ENCODE results near the gene NEURL1.
"Not testable (repeated sequence)": the region's sequence is repeated elsewhere in the genome, so short reads cannot be mapped to it uniquely, and the experiment has no call there.

NEURL1 gene

GRCh38 chr10:103607051-103607450, 113.5 kb downstream of the NEURL1 start:
- DNase-seq (ENCODE audit: low read depth in 3 of 3): not testable (repeated sequence)

GRCh38 chr10:103608056-103608455, 114.6 kb downstream of the NEURL1 start:
- DNase-seq (ENCODE audit: low read depth in 3 of 3): not testable (repeated sequence)

GRCh38 chr10:103609231-103610082, 116.0 kb downstream of the NEURL1 start:
- DNase-seq (ENCODE audit: low read depth in 3 of 3): no peak

- DNase-seq (ENCODE audit: low read depth in 3 of 3): no peak
Measured at GRCh38 chr10:103610083-103610472, 116.6 kb downstream of the NEURL1 start.

GRCh38 chr10:103610921-103611511, 117.5 kb downstream of the NEURL1 start:
- no peak for DNase-seq (ENCODE audit: low read depth in 3 of 3)

- DNase-seq (ENCODE audit: low read depth in 3 of 3): no peak
Measured at GRCh38 chr10:103612462-103613365, 119.2 kb downstream of the NEURL1 start.

- no peak for DNase-seq (ENCODE audit: low read depth in 3 of 3)
Measured at GRCh38 chr10:103613616-103614015, 120.1 kb downstream of the NEURL1 start.

GRCh38 chr10:103614306-103615158, 121.0 kb downstream of the NEURL1 start:
- DNase-seq (ENCODE audit: low read depth in 3 of 3): no peak

- no peak for DNase-seq (ENCODE audit: low read depth in 3 of 3)
Measured at GRCh38 chr10:103616705-103617601, 123.4 kb downstream of the NEURL1 start.

- DNase-seq (ENCODE audit: low read depth in 3 of 3): no peak
Measured at GRCh38 chr10:103617602-103618385, 124.3 kb downstream of the NEURL1 start.

GRCh38 chr10:103618575-103619423, 125.3 kb downstream of the NEURL1 start:
- no peak for DNase-seq (ENCODE audit: low read depth in 3 of 3)

- DNase-seq (ENCODE audit: low read depth in 3 of 3): no peak
Measured at GRCh38 chr10:103619424-103620351, 126.2 kb downstream of the NEURL1 start.

GRCh38 chr10:103620352-103620740, 126.8 kb downstream of the NEURL1 start:
- DNase-seq (ENCODE audit: low read depth in 3 of 3): no peak

- no peak for DNase-seq (ENCODE audit: low read depth in 3 of 3)
Measured at GRCh38 chr10:103620891-103621782, 127.6 kb downstream of the NEURL1 start.

- no peak for DNase-seq (ENCODE audit: low read depth in 3 of 3)
Measured at GRCh38 chr10:103621783-103622125, 128.2 kb downstream of the NEURL1 start.

- DNase-seq (ENCODE audit: low read depth in 3 of 3): no peak
Measured at GRCh38 chr10:103622286-103622685, 128.8 kb downstream of the NEURL1 start.

Measured in stimulated activated CD4-positive, alpha-beta T cell treated with anti-CD3 and anti-CD28 coated beads, TNF-alpha, amount 100 ng/mL, for 24 hours (primary cell).